HepG2 (cell line): Measurements from ENCODE around the gene GPR85. TPM values are rescaled to one million over a fixed set of nuclear protein-coding genes. Genes with fewer than 3 reads are reported as not detected.

ENCODE experiments used
- E2F1 ChIP-seq: sonication (generic); formaldehyde crosslinking; IDR thresholded peaks from 2 replicates; pipeline ENCODE4 v1.5.0; 2020; ENCODE audit warnings: missing genetic modification reagents
- GMEB2 ChIP-seq: IDR thresholded peaks from 2 replicates; pipeline ENCODE4 v1.6.1; 2016; ENCODE audit warnings: missing biosample characterization, missing genetic modification reagents, low read depth
- IKZF4 ChIP-seq: sonication (generic); formaldehyde crosslinking; IDR thresholded peaks from 2 replicates; pipeline ENCODE4 v1.5.1; 2020; ENCODE audit warnings: borderline replicate concordance, mild to moderate bottlenecking, low read depth, missing genetic modification reagents; ENCODE audit errors: not compliant biosample characterization
- ONECUT2 ChIP-seq: sonication (generic); formaldehyde crosslinking; IDR thresholded peaks from 2 replicates; pipeline ENCODE4 v1.4.0; 2020; ENCODE audit warnings: missing genetic modification reagents
- TFDP1 ChIP-seq: IDR thresholded peaks from 2 replicates; pipeline ENCODE4 v1.6.1; 2016; ENCODE audit warnings: missing compliant biosample characterization, missing genetic modification reagents, borderline replicate concordance
- TSC22D2 ChIP-seq: sonication (generic); formaldehyde crosslinking; IDR thresholded peaks from 2 replicates; pipeline ENCODE4 v1.5.1; 2020; ENCODE audit warnings: missing genetic modification reagents, mild to moderate bottlenecking, borderline replicate concordance
- ZBTB10 ChIP-seq: sonication (generic); formaldehyde crosslinking; IDR thresholded peaks from 2 replicates; pipeline ENCODE4 v1.4.0; 2020; ENCODE audit warnings: missing genetic modification reagents, borderline replicate concordance
- ZBTB40 ChIP-seq, 2 experiments: fragments of 450-650 bp in 1 of 2; sonication (generic) in 1 of 2; formaldehyde crosslinking in 1 of 2; IDR thresholded peaks; 2 replicates each; pipeline versions ENCODE4 v1.6.1 to v1.8.0; 2016 to 2022; ENCODE audit warnings: antibody characterized with exemption in 1 of 2, mild to moderate bottlenecking in 1 of 2, missing genetic modification reagents in 1 of 2
- ZNF441 ChIP-seq: sonication (generic); formaldehyde crosslinking; IDR thresholded peaks from 2 replicates; pipeline ENCODE4 v1.7.0; 2021; ENCODE audit warnings: missing genetic modification reagents, borderline replicate concordance
- polyA plus RNA-seq, 8 experiments: library from polyadenylated mRNA; depleted of rRNA in 3 of 8; stranded (reverse) in 7 of 8; unstranded in 1 of 8; fragments of >200 nt; fragmentation: Illumina TruSeq in 4 of 8; extraction: Trizol in 4 of 8; gene quantifications; 2 replicates each; pipeline versions ENCODE4 v1.2.1 to v1.2.3, GENCODE V29; 2011 to 2016; ENCODE audit warnings: low read depth in 4 of 8, missing spikeins in 1 of 8, mixed read lengths in 1 of 8; ENCODE audit not compliant: insufficient read depth in 1 of 8
- total RNA-seq, 5 experiments: library from RNA; depleted of rRNA; stranded (reverse); fragments of >200 nt; fragmentation: Illumina TruSeq; extraction: Trizol; gene quantifications; 2 replicates each; pipeline ENCODE4 v1.2.3, GENCODE V29; 2016; ENCODE audit warnings: low read depth in 1 of 5

GPR85 gene
- total and polyA plus RNA-seq, 2 of the 13 experiments (the other 11 are each of a cell fraction or from before 2014, with no cell fraction given), result not detected

- 0 out of 2 replicates have a peak, but pooled peaks have one; percentile 17 for TF ChIP-seq E2F1 (CRISPR knock-in tag)
- no peak for TF ChIP-seq ZBTB10 (CRISPR knock-in tag)
- peak; percentile 71 for TF ChIP-seq GMEB2 (CRISPR knock-in tag)
- TF ChIP-seq ZNF441, result peak; percentile 51; the same call in 1 of the 2 replicates
- no peak for TF ChIP-seq ZBTB40 (IDR thresholded peaks at IDR 0.05)
- TF ChIP-seq ZBTB40 (CRISPR knock-in tag; IDR thresholded peaks at IDR 0.05), result peak; percentile 39; the same call in 1 of the 2 replicates
- peak; percentile 67; the same call in 1 of the 2 replicates for TF ChIP-seq TFDP1
- no peak for TF ChIP-seq ONECUT2 (CRISPR knock-in tag)
- TF ChIP-seq IKZF4, result no peak
- TF ChIP-seq TSC22D2 (CRISPR knock-in tag), result no peak
These were observed 31.7 kb upstream of the GPR85 start, which contains the start of gene SMIM30 (continued) for GRCh38 chr7:113118074-113118959.
